ENCODE data around the gene CDH23.

The CDH23 gene

DNA sequence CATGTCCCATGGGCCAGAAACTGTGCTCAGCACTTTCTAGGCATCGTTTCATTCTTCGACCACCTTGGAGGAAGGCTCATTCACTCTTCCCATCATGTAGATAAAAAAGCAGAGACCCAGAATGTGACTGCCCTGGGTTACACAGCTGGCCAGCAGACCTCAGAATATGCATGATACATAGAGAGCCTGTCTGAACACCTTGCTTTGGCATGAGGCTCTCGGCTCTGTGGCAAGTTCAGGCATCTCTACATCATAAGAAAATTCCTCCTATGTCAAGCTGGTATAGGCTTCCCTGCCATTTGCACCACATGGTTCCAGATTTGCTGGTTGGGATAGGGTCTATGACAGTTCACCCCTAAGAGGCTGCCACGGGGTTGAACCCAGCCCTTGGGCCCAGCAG, 134.1 kb downstream of the CDH23 start:
- in situ Hi-C loops (cut with HindIII; ENCODE audit: low sequenced_read_pairs) = no loop called here

DNA sequence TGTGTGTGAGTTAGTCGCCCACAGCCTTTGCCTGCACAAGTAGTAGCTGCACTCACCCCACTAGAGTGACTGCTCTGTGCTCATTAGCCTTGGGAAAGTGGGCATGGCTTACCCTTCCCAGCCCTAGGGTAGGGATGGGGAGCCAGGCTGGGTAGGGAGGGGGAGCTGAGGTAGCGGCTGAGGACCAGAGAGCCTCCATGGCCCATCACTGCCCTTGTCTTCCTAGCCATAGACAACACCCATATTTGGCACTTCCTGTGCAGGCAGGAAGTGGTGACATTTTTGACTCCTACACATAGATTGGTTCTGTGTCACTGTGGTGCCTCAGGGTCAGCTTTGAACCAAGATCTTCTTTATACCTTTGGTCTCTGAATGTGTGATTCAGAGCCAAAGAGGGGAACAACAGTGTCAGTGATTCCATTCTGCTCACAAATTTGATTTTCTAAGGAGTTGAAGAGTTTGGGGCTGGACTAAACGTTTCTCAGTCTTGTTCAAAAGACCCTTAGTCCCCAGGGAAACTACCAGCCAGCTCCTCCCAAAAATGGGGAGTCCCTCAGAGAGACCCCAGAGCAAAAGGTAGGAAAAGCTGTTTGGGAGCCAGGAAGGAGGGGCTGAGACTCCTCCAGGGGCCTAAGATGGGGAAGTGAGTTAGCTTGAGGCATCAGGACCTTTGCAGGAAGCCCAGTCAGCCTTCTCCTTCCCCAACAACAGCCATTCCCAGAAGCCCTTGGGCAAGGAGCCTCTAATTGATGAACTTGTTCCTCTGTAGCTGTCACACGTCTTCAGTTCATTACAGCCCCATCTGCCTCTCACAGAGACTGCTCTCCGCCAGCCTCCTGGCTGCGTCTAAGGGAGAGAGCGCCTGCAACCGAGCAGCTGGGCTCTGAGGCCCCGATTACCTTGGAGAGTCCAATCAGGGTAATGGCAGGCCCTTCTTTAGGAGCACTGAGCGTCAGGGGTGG, 135.0 kb downstream of the CDH23 start:
- in situ Hi-C loops (cut with HindIII; ENCODE audit: low sequenced_read_pairs) = no loop called here

DNA sequence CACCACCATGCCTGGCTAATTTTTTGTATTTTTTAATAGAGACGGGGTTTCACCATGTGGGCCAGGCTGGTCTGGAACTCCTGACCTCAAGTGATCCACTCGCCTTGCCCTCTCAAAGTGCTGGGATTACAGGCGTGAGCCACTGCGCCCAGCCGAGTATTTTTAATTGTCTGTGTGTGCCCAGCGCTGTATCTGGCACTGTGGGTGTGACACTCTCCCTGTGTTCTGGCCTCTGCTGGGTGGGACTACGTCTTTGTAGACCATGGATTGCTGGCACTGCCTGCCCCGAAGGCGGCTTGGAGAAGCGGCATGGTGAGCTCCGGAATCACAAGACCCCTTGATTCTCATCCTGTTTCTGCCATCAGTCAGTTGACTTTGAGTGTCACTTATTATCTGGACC, 136.2 kb downstream of the CDH23 start:
- in situ Hi-C loops (cut with HindIII; ENCODE audit: low sequenced_read_pairs) = no loop called here

GRCh38 chr10:71533936-71534335, 137.2 kb downstream of the CDH23 start:
- in situ Hi-C loops (cut with HindIII; ENCODE audit: low sequenced_read_pairs) = no loop called here

- in situ Hi-C loops (cut with HindIII; ENCODE audit: low sequenced_read_pairs) = no loop called here
These were observed 138.0 kb downstream of the CDH23 start for GRCh38 chr10:71534568-71535194.

DNA sequence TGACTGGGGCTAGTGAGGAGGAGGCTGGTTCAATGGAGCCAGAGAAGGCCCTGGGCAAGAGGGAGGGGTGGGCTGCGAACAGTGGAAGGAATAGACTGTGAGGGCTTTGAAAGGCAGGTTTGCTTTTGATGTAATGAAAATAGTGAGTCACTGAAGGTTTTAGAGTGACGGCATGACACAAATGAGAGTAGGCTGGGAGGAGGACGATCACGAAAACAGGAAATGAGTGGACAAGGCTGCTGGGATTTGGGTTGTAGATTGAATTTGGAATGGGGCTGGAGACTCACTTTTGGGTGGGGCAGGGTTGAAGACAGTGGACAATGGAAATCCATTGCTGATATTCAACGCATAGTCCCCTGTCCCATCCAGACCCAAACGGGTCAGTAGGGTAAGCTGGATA, 139.6 kb downstream of the CDH23 start:
- in situ Hi-C loops (cut with HindIII; ENCODE audit: low sequenced_read_pairs) = no loop called here

DNA sequence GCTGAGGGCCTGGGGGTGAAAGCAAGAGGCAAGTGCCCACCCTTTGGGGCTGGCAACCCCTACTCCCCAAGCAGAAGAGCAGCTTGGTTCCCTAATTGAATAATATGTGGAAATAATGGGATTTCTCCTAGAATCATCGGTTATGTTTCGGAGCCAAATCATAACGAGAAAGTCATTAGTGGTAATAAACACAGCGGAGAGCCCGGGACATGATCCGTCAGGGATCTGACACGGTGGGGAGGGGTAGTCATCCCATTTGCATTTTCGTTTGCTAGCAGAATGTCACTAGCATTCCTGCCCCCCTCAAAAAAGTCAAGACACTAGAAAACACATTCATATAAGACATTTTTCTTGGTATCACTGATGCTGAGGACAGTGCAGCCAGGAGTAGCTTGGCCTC, 140.4 kb downstream of the CDH23 start:
- in situ Hi-C loops (cut with HindIII; ENCODE audit: low sequenced_read_pairs) = no loop called here

GRCh38 chr10:71537681-71538080, 141.0 kb downstream of the CDH23 start:
- in situ Hi-C loops (cut with HindIII; ENCODE audit: low sequenced_read_pairs) = no loop called here

- in situ Hi-C loops (cut with HindIII; ENCODE audit: low sequenced_read_pairs) = no loop called here
These were observed 142.0 kb downstream of the CDH23 start for GRCh38 chr10:71538608-71539260.

GRCh38 chr10:71539442-71540118, 142.9 kb downstream of the CDH23 start:
- in situ Hi-C loops (cut with HindIII; ENCODE audit: low sequenced_read_pairs) = no loop called here

GRCh38 chr10:71542478-71542877, 145.8 kb downstream of the CDH23 start:
- in situ Hi-C loops (cut with HindIII; ENCODE audit: low sequenced_read_pairs) = no loop called here

GRCh38 chr10:71543608-71544170, 147.0 kb downstream of the CDH23 start:
- in situ Hi-C loops (cut with HindIII; ENCODE audit: low sequenced_read_pairs) = no loop called here

- in situ Hi-C loops (cut with HindIII; ENCODE audit: low sequenced_read_pairs) = no loop called here
These were observed 148.3 kb downstream of the CDH23 start for GRCh38 chr10:71545001-71545400.

DNA sequence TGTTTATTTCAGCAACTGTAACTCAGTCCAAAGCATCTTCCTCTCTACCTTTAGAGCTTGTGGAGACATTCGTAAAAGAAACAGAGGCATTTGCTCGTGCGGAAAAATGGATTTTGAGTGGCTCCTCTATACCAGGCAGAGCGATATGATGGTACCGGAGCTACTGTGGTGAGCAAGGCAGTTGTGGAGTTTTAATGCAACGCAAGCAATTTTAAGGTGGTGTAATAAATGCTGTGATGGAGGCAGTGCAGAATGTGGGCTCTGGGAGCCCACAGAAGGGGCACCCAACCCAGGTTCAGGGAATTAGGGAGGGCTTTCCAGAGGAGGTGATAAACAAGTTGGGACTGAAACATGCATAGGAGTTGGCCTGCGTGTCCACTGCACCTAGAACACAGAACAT, 149.5 kb downstream of the CDH23 start:
- in situ Hi-C loops (cut with HindIII; ENCODE audit: low sequenced_read_pairs) = no loop called here

DNA sequence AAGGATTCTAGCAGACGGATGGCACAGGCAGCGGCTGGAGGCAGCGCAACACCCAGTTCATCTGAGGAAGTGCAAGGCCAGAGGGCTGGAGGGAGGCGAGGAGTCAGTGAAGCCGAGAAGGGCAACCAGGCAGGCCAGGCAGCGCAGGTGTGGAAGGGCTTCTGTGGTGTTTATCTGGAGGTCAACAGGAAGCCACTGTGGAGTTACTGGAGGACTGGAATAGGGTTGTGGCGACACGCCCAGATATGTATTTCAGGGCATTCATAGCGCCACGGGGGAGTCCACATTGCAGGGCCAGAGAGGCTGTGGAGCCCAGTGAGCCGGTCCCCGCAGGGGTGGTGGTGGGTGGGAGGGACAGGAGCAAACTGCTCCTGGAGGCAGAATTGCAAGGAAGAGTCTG, 150.6 kb downstream of the CDH23 start:
- in situ Hi-C loops (cut with HindIII; ENCODE audit: low sequenced_read_pairs) = no loop called here

GRCh38 chr10:71547876-71548846, 151.4 kb downstream of the CDH23 start:
- in situ Hi-C loops (cut with HindIII; ENCODE audit: low sequenced_read_pairs) = no loop called here

- in situ Hi-C loops (cut with HindIII; ENCODE audit: low sequenced_read_pairs) = no loop called here
These were observed 153.2 kb downstream of the CDH23 start for GRCh38 chr10:71549766-71550533.

DNA sequence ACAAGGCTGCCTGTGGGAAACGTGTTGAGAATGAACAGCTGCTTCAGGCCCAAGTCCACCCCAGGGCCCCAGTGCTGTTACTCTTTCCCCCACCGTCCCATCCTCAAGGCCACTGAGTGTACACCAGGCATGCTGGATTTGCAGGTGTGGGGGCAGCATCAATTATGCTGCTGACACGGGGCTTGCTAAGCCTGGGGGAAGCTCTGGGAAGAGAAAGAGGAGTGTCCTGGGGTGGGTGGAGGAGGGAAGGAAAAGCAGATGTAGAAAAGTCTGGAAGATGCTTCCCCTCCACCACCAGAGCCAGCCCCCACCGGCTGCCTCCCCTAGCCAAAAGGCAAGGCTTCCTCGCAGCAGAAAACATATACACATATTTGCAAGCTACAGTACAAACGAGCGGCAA, 153.9 kb downstream of the CDH23 start:
- in situ Hi-C loops (cut with HindIII; ENCODE audit: low sequenced_read_pairs) = no loop called here

DNA sequence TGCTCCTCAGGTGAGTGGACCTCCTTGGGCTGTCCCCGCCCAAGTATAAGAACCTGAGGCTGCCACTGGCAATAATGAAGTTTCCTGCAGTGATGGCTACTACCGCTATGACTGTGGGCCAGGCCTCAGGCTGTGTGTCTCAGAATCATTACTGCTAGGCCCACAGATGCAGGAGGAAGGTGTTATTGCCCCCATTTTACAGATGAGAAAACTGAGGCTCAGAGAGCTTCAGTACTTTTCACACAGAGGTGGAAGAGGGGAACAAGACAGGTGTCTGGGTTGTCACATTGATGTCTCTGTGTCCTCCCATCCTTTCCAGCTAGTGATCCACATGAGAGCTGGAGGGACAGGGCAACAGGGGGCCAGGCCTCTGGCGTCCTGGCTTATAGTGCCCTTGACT, 155.2 kb downstream of the CDH23 start:
- in situ Hi-C loops (cut with HindIII; ENCODE audit: low sequenced_read_pairs) = no loop called here

Measured in endothelial cell of hepatic sinusoid (primary cell).